Esophagus squamous epithelium (tissue), 4 donors: ENCODE results near the gene CRYBA1.

Experiments used
- POLR2A ChIP-seq, 4 donors: fragments of 450-650 bp; IDR thresholded peaks; one replicate each; pipeline ENCODE4 v1.6.1; 2017; ENCODE audit warnings: antibody characterized with exemption in 4 of 4, mild to moderate bottlenecking in 4 of 4, moderate library complexity in 3 of 4
- TF ChIP-seq, protein P1 (sequence below), 6 experiments: fragments of 450-650 bp in 4 of 6; fragments of 200-600 bp in 2 of 6; sonication (generic) in 2 of 6; IDR thresholded peaks; one replicate each; pipeline ENCODE4 v1.5.1; 2016 to 2019; ENCODE audit warnings: antibody characterized with exemption in 6 of 6, mild to moderate bottlenecking in 4 of 6, moderate library complexity in 4 of 6

DNA sequence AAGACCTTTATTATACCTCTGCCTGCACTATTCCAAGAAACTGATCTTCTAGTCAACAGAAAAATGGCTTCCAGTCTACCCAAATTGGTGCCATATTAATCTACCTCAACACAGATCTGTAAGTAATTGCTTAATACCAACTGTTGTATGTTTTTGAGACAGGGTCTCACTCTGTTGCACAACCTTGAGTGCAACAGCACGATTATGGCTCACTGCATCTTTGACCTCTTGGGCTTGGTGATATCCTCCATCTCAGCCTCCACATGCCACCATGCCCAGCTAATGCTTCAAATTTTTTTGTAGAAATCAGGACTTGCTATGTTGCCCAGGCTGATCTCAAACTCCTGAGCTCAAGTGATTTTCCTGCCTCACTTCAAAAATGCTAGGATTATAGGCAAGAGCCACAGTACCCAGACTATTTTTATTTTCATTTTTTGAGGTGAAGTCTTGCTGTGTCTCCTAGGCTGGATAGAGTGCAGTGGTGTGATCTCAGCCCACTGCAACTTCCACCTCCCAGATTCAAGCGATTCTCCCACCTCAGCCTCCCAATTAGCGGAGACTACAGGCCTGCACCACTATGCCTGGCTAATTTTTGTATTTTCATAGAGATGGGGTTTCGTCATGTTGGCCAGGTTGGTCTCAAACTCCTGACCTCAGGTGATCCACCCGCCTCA, 32.9 kb downstream of the CRYBA1 start:
- TF ChIP-seq, protein P1, sequence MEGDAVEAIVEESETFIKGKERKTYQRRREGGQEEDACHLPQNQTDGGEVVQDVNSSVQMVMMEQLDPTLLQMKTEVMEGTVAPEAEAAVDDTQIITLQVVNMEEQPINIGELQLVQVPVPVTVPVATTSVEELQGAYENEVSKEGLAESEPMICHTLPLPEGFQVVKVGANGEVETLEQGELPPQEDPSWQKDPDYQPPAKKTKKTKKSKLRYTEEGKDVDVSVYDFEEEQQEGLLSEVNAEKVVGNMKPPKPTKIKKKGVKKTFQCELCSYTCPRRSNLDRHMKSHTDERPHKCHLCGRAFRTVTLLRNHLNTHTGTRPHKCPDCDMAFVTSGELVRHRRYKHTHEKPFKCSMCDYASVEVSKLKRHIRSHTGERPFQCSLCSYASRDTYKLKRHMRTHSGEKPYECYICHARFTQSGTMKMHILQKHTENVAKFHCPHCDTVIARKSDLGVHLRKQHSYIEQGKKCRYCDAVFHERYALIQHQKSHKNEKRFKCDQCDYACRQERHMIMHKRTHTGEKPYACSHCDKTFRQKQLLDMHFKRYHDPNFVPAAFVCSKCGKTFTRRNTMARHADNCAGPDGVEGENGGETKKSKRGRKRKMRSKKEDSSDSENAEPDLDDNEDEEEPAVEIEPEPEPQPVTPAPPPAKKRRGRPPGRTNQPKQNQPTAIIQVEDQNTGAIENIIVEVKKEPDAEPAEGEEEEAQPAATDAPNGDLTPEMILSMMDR (IDR thresholded peaks at IDR 0.05) = no peak
- no peak for TF ChIP-seq POLR2A (IDR thresholded peaks at IDR 0.05)
